Dedifferentiated amniotic fluid mesenchymal stem cell (primary cell): ENCODE data around the gene NTNG2.
A peak's percentile ranks its signal among the peaks of the same experiment; 100 is the strongest.

ENCODE experiments used
- DNase-seq: peaks from one replicate; pipeline ENCODE4 v3.0.0-alpha.2; 2016; ENCODE audit errors: extremely low spot score

The NTNG2 gene

DNA sequence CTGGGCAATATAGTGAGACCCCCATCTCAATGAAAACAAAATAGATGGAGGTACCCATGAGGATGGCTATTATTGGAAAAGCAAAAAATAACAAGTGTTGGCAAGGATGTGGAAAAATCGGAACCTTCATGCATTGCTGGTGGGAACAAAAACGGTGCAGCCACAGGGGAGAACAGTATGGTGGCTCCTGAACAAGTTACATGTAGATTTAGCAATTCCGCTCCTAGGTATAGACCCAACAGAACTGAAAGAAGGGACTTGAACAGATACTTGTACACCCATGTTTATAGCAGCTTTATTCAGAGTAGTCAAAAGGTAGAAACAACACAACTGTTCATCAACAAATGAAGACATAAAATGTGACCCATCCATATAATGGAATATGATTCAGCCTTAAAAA, 43.0 kb downstream of the NTNG2 start:
- no peak for DNase-seq

DNA sequence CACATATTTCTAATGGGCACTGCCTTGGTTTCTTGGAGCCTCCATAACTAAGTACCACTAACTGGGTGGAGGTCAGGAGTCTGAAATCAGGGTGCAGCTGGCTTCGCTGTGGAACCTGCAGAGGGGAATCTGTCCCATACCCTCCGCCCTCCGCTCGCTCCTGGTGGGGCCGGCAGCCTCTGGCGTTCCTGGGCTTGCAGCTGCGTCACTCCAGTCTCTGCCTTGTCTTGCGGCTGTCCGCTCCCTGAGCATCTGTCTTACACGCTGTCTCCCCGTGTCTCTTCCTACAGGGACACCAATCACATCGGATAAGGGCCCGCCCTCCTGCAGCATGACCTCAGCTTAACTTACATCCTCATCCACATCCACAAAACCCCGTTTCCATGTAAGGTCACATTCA, 45.4 kb downstream of the NTNG2 start:
- no peak for DNase-seq

DNA sequence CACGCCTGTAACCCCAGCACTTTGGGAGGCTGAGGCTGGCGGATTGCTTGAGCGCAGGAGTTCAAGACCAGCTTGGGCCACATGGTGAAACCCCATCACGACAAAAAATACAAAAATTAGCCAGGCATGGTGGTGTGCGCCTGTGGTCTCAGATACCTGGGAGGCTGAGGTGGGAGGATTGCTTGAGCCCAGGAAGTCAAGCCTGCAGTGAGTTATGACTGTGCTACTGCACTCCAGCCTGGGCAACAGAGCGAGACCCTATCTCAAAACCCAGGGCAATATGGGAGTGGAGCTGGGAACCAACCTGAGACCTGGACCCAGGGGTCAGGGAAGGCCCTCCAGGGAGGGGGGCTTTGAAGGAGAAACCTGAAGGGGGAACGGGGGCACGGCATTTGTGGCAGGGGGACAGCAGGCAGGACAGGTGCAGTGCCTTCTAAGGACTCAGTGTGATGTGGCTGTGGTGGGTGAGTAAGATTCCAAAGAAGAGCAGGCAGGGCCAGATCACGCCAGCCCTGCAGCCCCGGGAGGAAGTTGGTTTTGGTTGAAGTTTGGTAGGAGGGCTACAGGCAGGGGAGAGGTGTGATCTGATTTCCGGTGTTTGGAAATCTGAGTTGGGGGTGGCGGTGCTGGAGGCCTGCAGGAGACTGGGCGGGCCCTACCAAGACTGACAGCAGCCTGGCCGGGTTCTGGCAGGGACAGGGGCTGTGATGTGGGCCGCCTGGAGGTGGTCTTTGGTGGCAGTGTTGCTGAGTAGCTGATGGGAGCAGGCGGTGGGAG, 46.2 kb downstream of the NTNG2 start:
- no peak for DNase-seq

DNA sequence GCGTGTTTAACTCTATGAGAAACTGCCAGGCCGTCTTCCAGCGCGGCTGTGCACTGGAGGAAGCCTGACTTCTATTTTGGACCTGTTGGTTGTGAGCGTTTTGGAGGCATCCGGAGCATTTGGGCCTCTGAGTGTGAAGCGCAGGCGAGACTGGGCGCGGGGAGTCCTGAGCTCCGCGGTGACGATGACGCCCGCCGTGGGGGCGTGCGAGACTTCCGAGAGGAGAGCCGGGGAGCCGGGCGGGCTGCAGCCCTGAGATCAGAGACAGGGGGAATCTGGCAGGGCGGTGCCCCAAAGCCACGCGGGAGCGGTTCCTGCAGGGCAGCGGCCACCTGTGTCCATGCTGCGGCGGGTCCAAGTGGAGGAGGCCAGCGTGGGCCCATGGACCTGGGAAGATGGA, 47.4 kb downstream of the NTNG2 start:
- DNase-seq = no peak

DNA sequence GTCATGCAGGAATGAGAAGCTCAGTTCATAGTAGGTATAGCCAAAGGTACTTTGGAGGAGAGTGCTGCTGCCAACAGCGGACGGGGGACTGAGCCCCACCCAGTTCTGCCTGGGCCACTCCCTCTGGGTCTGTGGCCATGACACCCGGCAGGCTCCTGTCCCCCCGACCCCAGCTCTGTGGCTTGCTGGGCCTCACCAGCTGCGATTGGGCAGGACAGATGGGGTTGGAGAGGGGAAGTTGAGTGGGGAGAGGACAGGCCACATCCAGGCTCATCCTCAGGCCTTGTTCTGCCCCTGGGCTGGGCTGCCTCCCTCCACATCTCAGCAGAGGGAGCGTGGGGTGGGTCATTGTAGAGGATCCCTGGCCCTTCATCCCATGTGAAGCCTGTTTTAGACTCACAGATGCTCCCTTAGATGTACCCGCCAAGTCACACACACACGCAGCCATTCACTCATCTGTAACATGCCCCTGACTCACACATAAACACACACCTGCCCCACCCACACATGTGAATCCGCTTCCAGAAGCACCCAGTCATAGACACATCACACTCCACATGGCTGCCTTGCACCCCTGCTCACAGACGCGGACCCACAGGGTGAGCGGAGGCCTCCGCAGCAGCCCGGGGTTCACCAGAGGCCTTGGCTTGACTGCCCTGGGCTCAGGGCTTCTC, 48.8 kb downstream of the NTNG2 start:
- no peak for DNase-seq

DNA sequence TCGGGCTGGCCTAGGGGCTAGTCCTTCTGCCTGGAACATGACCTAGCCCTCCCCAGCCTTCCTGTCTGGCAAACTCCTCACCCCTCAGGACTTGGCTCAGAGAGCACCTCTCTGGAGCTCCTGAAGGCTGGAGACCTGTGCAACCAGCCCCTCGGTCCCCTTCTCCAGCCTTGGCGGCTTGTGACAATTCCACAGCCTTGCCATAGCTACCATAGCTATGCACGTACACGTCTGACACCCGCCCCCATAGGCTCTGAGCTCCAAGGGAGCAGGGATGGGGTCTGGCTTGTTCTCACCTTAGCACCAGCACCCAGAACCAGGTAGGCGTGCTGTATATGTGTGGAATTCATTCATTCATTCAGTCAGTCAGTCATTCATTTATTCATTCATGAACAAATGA, 49.7 kb downstream of the NTNG2 start:
- DNase-seq = no peak

DNA sequence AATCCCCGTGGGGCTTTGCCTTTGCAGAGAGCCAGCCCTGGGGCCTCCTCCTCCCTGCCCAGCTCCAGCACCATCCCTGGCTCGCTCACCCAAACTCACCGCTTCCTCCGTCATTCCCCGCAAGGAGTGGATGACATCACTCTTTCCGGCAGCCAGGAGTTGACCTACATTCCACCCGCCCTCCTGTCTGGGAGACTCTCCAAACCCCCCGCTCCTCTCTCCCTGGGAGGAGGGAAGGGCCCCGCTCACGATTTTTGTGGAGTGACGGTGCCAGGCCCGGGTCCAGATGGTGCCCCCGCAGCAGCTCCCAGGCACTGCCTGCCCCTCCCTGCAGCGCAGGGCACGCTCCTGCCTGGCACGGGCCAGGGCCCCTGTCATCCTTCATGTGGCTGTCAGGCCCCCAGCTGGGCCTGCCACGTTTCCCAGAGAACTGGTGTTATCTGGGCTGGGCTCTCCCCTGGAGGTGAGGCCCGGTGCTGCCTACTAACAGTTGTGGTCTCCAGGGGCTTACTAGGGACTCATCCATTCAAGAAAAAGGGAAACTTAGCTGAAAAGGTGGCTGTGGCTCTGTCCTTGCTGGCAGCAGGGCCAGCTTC, 52.3 kb downstream of the NTNG2 start:
- DNase-seq = peak; percentile 81

DNA sequence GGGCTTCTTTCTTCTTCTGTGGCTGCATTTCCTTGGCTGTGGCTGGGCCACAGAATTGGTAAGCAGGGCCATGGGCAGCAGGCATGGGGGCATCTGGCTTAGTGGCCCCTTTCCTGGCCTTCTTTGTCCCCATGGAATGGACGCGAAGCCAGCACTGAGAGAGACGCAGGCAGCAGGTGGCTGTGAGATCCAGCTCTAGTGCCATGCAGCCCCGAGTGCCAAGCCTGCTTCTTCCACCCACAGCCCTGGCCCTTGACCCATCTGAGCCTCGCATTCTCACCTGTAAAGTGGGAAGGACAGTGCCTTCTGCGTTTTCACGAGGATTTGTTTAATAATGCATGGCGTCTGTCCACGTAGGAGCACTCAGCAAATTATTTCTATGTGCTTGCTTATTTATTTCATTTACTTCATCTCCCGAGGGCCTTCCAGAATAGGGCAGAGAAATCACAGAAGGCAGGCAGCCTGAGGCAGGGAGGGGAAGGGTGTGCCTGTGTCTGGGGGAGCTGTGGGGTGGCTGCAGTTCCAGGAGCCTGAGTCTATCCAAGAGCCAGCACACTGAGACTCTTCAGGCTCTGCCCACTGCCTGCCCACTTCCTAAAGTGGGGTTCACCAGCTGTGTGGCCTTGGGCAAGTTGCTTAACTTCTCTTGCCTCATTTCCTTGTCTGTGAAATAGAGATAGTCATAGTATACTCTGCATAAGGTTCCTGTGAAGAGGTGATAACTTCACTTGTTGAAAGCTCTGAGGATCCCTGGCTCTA, 55.2 kb downstream of the NTNG2 start:
- no peak for DNase-seq

DNA sequence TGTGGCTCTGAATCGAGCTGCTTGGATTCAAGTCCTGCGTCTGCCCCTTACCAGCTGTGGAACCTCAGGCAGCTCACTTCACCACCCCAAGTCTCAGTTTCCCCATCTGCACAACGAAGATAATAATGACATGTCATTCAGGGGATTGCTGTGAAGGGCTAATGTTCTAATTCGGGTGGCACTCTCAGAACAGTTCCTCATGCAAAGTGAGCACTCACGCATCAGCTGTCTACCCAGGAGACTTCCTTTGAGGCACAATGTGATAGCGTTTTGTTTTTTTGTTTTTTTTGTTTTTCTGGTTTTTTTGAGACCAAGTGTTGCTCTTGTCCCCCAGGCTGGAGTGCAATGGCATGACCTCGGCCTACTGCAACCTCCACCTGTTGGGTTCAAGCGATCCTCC, 56.4 kb downstream of the NTNG2 start:
- no peak for DNase-seq

DNA sequence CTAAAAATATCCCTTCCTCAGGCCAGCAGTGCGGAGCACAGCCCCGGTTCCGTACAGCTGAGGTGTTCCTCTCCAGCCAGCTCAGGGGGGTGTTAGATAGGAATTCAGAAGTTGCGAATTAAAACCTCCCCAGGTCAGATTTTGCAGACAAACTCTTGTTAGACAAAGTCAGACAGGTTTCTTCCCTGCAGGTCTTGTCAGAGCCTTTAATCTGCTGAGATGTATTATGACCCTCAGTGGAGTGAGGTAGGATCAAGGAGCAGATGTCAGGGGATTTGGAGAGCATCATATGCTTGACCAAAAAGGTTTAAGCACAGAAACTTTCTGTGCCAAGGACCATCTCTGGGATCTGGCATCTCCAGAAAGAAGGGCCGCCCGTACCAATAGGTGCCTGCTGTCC, 60.1 kb downstream of the NTNG2 start:
- no peak for DNase-seq

DNA sequence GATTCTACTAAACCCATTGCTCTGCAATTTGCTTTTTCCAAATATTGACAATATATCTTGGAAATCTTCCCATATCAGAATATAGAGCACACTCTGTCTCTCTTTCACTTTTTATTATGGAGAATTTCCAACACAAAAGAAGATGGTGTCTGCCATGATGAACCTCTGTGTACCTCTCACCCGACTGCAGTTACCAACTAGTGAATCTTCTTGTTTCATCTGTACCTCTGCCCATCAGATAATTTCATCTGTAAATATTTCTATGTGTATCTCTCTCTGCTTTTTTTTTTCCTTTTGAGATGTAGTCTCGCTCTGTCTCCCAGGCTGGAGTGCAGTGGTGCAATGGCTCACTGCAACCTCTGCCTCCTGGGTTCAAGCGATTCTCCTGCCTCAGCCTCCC, 62.8 kb downstream of the NTNG2 start:
- DNase-seq = no peak

DNA sequence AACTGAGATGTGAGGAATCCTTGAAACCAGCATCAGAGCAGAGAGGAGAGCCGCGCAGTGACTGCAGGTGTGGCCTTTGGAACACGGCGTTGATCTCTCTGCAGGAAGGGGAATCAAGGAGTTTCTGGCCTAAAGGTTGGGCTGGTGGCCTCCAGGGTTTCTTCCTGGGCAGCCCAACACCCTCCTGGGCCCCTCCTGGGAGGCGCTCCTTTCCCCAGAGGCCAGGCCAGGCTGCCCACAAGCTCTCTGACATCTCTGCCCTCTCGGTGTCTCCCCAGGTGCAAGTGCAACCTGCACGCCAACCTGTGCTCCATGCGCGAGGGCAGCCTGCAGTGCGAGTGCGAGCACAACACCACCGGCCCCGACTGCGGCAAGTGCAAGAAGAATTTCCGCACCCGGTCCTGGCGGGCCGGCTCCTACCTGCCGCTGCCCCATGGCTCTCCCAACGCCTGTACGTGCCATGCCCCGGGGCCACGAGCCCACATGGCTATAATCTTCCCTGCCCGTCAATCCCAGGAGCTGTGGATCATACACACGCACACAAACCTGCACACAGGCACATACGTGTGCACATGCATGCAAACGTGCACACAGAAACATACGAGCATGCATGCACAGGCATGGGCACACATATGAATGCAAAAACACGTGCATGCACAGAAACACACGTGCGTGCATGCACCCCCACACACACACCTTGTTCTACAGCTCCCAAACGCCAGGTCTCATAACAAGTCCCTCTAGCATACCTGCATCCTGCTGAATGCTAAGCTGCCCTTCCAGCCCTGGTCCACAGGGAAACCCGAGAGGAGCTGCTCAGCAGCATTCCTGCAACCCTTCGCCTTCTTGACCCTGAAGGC, 64.9 kb downstream of the NTNG2 start:
- no peak for DNase-seq

DNA sequence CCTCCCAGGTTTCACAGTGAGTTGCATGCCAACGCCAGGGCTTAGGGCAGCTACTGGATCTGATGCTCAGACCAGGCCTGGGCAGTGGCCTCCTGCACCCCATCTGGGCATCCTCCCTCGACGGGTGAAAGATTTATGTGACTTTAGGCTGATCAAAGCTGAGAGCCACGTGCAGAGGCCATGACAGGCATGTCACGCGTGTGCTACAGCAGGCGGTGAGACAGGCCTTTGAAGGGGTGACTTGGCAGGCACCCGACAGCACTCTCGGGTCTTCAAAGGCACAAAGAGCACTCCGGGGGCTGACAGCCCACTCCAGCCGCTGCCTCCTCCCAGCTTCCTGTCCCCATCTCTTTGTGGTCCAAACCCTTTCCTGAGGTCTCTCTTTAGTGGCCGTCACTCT, 66.2 kb downstream of the NTNG2 start:
- DNase-seq = no peak

DNA sequence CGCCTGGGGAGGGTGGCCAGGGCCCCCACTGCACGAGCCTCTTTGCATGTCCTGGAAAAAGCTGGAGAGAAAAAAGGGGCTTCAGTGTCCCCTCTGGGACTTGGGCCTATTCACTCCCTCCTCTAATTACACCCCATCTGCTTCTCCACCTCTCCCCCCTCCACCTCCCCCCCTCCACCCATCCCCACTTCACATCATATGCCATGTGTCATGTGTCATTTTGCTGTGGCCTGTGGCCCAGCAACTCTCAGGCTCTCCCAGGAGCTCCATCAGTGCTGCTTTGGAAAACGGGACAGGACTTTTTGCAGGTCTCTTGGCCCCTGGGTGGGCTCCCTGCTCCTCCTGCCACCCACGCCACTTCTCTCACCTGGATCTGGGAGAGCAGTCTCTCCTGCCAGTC, 68.7 kb downstream of the NTNG2 start:
- DNase-seq = no peak

DNA sequence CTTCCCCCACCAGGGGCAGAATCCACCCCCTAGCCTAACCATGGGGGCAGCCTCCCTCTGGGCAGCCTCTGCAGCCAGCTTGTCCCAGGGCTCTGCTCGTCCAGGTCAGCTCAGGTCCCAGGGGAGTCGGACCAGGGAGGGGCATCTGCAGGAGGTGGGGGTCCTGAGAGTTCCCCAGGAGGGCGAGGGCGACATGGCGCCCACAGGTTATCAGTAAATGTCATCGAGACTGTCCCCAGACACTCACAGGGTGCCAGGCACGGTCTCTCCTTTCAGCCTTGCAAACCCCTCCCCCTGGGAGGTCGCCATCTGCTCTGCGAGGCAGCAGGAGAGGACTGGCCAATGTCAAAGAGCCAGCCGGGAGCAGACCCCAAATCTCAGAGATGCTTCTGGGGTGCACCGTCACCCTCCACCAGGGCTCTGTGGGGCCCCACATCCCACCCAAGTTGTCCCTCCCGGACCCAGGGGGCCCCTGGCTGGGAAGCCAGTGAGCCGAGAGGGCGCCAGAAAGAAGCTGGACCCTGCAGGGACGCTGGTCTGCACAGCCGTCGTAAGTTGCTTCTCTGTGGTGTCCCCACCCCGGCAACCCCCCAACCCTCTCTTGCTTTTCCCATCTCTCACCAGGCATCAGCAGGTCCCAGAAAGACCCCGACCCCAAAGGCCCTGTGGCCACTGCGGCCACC, 69.3 kb downstream of the NTNG2 start:
- DNase-seq = no peak

DNA sequence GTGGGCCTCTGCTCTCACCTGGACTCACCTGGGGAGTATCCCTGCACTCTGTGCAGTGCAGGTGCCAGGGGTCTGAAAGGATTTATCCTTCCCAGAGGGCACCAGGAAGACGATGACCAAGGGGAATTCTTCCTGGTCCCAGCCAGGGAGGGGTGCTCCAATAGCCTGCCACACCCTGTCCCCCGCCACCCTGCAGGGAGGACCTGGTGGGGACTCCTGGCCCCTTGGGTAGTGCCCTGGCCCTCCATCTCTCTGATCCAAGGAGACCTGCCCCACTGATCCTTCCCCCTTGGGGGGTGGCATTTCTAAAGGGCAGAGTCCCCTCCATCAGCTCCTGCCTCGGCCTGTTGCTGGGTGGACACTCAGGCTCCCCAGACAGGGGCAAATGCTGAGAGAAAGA, 70.7 kb downstream of the NTNG2 start:
- no peak for DNase-seq

DNA sequence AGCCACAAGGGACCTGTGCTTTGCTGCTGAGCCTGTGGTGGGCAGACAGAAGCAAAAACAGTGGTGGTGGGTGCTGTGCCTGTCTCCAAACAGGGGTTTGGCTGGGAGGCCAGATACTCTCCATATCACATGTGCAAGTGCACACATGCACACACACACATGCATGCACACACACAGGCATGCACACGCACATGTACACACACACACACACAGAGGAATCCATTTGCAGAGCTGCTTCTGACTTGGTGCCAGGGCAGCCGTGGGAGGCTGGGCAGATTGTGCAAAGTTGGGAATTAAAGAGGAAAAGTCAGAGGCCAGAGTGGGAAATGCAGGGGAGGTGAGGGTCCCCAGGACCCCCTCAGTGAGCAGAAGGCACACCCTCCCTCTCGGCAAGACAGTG, 71.3 kb downstream of the NTNG2 start:
- DNase-seq = no peak

DNA sequence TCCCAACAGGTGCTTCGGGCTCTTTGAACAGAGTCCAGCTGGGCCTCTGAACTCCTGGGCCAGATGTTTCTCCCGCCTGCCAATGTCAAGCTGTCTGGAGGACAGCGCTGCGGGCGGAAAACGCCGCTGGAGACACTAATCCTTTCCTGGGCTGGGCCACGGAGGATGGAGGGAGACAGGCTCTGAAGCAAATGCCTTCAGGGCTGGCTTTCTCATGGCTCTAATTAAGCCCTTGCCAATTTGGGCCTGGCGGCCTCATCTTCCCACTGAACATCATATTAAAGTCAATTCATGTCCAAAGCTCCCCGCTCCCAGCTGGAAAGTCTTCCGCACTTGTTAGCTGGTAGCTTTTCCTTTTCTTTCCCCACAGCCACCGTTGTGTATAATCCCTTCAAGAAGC, 72.7 kb downstream of the NTNG2 start:
- DNase-seq = no peak

DNA sequence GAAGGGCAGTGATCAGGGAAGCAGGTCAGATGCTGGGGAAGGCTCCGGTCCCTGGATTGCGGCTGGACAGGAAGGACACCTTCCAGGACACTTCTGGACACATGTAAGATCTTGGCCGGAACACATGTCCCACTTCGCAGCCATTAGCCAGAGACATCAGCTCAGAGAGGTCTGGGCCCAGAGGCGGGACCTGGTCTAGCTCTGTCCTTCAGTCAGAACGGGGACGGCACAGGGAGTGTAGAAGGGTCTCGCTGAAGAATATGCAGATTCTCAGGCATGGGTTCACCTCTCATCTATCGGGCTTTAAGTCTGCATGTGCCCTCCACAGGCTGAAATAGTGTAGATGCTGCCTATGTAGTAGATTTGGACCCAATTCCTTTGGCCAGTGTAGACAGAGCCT, 73.3 kb downstream of the NTNG2 start:
- no peak for DNase-seq

DNA sequence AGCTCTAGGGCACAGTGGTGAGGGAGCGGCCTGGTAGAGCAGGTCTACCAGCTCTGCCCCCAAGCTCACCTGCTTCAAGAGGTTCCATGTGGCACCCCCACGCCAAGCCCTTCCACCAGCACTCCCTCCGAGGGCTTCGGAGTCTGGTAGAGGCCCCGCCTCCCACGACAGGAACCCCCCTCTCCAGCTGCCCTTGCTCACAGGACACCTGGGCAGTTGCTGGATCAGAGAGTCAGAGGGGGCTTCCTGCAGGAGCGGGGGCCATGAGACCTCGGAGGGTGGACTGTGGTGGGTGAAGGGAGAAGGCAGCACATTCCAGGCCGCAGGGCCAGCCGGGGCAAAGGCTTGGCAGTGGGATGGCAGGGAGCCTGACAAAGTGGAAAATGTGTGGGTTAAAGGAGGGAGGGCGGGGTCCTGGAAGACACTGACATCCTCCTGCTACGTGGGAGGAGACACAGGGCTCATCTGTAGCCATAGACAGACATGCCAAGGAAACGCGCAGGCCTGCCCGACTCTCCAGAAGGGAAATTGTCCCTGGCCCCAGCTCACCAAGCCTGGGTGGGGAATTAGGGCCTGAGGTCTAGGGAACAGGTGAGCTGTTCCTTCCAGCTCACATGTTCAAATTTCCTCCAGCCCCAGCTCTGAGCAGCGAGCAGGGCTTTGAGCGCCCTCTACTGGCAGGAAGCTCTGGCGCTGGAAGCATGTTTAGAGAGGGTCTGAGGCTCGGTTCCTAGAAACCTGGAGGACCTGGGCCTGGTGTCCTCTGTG, 74.2 kb downstream of the NTNG2 start:
- DNase-seq = peak; percentile 57
